Activated effector memory CD4-positive, alpha-beta T cell treated with Interleukin-2 at 50 U/mL for 16 hours (primary cell): ENCODE data around the gene IQGAP2.

Experiments used
- DNase-seq: peaks from one replicate; pipeline ENCODE4 v3.0.0-alpha.2; 2020

Gene IQGAP2

DNA sequence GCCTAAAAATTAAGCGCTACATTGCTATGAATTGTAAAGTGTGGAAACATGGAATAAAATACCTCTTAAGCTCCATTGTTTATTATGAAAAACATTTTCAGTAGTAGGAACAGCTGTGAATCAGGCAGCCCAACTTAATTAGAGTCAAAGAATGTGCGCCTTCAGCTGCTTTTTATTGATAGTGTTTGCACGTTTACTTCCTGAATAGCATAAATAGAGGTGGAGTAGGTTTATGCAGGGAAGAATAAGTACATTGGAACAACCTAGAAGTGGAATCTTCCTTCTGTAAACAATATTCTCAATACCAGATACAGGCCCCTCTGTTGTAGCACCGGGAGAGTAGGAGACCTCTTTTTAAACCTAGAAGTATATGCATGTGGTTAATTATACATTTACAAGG, 79.9 kb downstream of the IQGAP2 start:
- DNase-seq = no peak

DNA sequence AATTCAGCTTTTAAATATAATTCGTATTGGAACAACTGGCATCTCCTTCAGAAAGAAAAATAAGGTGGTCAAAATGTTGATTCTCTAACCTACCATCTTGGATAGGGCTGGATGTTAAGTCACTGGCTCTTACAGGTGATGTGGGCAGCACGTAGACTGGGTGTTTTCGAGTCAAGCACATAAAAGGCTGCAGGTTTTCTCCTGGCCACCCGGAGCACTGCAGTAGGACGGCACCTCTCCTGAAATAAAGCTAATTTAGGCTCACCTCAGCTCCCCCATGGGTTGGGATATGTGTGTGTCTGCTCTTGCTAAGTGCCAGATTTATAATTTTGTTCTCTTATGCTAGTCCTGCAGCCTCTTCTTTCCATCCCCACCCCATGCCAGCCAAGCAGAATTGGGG, 80.3 kb downstream of the IQGAP2 start:
- no peak for DNase-seq

DNA sequence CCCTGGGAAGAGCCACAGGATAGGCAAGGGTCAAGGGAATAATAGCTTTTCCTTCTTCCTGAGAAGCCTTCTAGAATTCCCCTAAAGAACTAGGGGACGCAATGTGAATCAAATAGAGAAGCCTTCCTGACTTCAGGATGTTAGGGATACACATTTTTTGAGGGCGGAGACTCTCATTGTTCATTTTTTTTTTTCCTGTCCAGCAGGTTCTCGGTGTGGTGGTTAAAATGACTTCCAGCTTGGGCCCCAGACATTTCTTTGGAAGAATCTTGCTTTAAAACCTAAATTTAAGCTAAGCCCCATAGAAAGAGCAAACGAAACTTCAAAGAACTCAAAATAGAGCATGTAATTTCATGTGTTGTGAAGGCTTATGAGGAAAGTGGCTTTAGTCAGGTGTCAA, 80.8 kb downstream of the IQGAP2 start:
- DNase-seq = no peak

DNA sequence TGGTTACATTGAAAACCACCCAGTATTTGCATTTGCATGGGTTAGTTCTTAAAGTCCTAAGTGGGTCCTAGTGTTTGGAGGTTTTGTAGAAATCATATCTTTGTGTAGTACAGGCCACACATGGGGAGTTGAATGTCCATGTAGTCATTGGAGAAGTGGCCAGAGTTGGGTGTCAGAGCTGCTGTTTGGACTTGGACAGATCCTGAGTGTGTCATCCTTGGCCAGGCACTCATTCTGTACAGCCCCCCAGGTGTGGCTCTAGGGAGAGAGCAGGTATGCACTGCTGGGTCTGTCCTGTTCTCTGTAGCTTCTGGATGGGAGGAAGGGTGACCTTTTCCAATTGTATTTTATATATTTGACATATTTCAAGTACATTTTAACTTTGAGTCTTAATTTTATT, 82.4 kb downstream of the IQGAP2 start:
- DNase-seq = no peak

DNA sequence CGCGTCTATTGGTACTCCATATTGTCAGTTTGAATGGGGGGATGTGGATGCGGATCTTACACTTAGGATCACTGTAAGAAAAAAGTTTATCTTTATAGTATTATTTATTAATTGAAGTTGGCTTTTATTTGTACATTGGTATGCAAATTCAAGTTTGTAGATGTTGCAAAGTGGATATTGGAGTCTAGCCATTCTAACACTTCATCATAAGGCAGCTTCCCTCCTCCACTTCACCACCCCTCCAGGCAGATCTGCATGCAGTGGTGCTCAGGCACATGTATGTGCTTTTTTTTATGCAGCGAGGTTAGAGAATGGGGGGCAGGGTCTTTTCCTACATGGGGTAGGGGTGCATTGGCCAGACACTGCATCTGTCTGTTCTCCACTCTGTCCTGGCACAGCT, 84.3 kb downstream of the IQGAP2 start:
- DNase-seq = no peak

DNA sequence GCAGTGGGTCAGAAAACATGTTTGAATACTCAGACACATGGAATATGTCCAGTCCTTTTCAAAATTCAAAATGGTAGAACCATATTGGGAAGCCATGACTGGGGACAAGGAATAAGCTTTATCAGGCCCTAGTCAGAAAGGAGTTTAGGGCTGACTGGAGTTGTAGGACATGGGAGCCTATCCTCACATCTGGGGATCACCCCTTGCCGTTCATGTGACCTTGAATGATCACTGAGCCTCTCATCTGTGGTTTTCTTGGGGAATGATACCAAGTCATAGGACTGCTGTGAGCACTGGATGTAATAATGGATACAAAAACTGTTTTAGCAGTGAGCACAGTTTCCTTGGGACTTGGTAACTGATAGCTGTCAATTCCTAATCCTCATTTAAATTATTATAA, 84.7 kb downstream of the IQGAP2 start:
- DNase-seq = no peak

DNA sequence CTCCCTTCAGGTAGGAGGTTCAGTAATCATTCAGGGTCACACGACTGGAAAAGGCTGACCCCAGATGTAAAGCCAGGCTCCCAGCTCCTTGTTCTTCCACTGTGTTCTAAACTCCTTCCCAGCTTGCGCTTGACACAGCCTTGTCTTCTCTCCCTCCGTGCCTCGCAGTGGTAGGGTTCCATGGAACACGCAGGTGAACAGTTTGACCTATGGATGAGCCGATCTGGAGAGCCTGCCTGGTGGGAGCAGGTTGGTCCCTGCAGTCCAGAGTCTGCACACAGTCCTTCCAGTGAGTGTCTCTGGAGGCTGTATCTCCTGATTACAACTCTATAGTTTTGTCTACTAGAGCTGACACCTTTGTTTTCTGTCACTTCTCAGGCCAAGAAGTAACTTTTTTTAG, 85.9 kb downstream of the IQGAP2 start:
- DNase-seq = no peak

DNA sequence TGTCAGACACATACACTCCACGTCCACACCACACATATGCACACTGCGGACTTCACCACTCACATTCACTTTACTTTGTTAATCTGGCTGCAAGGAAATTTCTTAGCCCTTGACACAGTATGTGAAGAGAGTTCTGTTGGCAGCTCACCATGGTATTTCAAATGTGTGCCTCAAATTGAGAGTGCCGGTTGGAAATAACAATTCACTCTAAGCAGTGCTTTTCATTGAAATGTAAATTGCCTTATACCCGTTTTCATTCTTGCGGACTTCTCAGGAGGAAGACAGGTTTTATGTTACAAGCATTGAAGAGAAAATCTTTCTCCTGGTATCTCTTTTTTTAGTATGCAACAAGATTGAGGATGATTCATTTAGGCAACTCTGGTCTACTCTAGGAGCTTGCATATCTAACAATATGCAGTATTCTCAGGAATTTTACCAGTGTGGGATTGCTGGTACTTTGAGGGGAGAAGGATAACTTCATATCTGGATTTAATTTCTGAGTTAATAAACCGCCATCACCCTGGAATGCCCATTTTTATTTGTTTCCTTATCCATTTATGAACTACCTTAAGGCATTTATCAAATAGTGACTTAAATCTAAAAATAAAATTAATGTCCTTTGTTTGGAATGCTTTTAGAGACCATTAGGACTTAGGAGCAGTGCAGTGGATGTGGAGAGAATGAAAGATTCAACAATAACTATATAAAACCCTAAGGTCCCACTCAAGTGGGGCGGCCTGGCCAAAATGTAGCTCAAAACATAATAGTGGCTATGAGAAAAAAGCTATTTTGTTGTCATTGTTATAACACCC, 87.0 kb downstream of the IQGAP2 start:
- DNase-seq = no peak

DNA sequence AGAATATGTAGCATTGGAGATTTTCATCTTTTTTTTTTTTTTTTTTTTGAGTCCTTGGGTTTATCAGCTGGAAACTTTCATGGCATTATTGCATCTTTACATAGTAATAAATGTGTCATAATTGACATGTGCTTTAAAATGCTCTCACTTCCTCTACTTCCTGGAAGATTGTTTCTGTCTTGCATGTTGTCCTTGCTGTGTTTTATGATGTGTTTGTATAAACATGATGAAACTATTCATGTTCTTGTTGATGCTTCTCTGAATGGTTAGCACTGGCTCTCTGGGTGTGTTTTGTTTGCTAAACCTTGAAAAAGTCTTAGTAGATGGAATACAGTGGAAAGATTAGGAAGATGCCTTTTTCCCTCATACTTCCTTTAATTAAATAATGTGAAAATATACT, 87.9 kb downstream of the IQGAP2 start:
- DNase-seq = no peak

DNA sequence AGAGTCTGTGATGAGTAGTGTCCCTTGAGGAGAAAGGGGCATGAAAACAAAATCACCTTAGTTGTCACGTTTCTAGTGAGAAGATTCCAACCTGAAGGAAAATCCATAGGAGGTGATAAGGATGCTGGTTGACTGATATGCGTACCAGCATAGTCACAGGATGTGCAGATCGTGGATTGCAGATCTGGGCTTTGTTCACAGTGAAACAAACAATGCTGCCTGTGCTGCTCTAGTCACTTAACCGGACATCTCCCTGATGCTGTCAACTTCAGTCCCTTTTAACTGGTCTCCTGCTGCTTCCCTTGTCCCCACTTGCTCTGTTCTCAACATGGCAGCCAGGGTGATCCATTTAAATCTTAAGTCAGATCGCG, 89.7 kb downstream of the IQGAP2 start:
- no peak for DNase-seq

DNA sequence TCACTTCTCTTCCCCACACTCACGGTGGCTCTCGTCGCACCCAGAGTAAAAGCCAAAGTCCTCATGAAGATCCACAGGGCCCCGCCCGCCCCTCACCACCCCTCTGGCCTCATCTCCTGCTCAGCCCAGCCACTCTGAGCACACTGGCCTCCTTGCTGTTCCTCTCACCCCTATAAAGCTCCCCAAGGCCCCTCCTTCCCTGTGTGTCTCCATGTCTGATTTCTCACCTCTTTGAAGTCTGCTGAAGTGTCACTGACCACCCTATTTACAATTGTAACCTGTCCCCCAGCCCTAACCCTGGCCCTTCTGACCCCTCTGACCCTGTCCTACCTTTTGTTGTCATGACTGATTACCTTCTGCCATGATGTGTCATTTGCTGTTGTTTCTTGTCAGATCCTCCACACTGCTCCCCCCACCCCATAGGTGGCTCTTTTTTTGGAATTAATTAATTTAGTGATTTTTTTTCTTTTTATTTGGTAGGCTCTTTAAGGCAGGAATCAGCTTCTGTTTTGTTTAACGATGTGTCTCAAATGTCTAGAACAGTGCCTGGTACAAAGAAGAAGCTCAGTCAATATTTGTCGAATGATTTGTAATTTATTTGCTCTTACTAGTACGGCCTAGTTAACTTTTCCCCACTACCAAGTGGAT, 90.2 kb downstream of the IQGAP2 start:
- no peak for DNase-seq

DNA sequence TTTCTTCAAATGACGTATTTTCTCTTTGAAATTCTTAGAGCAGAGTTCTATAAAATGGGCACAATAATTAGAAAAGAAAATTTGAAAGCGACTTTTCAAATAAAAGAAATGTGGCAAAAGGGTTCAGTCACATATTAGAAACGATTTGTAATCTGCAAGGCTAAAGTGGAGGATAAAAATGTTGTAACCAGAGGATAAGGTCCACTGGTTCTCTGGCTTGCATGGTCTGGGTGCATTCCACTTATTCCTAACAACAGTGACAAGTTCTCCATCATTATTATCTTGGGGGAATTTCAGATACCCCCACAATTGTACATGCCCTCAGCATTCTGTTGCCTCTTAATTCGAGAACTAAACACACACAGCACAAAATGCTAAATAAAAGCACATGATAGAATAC, 91.1 kb downstream of the IQGAP2 start:
- no peak for DNase-seq

DNA sequence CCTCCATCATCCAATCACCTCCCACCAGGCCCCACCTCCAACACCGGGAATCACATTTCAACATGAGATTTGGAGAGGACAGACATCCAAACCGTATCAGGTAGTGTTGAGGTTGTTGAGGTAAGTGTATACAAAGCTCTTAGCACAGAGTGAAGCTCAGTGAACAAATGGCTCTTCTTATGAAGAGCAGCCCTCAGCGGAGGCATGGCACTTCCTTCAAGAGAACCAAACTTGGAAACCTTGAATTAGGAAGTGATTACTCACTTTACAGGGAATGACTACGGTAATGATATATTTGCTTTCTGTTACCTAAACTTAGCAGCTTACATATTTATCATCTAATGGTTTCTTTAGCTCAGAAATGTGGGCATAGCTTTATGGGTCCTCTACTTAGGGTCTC, 92.8 kb downstream of the IQGAP2 start:
- no peak for DNase-seq

DNA sequence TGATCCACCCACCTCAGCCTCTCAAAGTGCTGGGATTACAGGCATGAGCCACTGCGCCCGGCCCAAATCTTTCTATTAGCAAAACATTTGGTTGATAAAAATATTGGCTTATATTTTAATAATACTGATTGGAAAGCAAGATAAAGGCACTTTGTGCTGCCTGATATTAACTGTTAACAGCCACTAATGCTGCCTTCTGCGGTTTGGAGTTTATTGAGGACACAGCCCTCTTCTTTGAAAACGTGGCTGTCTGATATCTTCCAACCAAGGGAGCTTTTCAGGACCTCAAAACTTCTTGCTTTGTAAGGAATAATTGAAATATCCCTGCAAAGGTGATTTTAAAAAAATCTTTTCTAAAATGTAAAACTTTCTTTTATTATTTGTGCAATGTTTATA, 94.0 kb downstream of the IQGAP2 start:
- DNase-seq = no peak

DNA sequence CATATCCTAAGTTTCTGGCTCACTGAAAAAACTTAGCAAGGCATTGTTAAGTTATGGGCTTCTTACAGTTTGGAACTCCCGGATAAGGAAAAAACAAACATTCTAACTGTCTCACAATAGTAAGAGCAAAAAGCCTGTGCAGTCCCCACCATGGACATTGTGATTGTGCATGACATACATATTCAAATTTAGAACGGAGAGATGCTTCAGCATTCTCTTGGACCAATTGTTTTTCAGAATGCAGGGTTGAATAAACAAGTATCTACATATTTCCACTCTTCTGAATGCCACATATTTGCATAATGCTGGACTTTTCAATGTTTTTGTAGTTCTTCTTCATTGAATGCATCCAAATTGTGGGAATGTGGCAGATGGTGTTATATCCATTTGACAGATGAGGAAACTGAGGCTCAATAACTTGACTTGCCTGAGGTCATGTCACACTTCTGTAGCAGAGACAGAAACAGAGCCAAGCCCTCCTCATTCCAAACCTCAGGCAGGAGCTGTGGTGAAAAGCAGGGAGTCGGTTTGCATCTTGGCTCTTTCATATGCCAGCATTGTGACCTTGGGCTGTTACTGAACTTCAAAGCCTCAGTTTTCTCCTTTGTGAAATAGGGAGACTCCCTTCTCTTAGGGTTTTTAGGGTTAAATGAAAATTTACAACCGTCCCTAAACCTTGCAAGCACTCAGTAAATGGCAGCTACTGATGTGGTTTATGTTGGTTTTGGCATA, 95.1 kb downstream of the IQGAP2 start:
- DNase-seq = no peak

DNA sequence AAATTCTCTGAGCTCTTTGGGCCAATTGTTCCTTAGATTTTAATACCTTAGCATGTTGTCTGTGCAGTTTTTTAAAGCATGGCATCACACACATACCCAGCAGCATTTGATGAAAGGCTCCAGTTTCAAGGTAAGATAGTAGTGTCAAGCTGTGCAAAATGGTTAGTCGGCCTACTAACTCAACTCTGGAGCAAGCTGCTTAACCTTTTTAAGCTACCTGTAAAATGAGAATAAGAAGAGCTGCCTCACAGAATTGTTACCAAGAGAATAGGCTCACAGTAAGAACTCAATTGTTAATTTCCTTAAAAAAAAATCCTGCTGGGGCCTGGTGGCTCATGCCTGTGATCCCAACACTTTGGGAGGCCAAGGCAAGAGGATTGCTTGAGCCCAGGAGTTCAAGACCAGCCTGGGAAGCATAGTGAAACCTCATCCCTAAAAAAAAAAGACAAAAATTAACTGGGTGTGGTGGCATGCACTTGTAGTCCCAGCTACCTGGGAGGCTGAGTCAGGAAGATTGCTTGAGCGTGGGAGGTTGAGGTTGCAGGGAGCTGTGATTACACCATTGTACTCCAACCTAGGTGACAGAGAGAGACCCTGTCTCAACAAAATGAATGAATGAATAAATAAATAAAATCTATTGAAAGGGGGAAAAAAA, 96.5 kb downstream of the IQGAP2 start:
- no peak for DNase-seq

DNA sequence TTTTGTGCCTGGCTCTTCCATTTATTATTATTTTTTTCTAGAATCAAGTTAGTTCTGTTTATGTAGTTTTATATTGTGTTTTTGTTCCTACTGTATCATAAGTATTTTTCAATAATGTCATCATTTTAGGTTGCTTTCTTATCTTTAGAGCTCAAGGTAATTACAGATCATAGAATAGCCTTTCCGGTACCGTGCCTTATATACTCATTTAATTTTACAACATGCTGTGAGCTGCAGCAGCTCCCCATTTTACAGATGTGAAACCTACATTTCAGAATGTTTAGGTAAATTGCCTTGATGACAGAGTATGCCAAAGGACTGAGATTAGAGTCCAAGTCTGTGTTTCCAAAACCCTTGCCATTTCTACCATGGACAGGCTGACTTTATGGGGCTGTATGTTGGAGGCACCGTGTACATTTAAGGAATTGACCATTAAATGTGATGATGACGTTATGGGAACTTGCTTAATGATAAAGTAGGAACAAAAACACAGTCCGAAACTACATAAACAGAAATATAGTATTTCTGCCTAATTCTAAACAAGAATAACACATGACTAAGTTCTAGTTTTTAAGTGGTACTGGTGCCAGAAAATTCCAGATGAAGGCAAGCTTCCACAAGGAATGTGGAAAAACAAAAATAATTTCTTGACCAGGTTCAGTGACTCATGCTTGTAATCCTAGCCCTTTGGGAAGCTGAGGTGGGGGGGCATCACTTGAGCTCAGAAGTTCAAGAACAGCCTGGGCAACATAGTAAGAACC, 97.7 kb downstream of the IQGAP2 start:
- no peak for DNase-seq

DNA sequence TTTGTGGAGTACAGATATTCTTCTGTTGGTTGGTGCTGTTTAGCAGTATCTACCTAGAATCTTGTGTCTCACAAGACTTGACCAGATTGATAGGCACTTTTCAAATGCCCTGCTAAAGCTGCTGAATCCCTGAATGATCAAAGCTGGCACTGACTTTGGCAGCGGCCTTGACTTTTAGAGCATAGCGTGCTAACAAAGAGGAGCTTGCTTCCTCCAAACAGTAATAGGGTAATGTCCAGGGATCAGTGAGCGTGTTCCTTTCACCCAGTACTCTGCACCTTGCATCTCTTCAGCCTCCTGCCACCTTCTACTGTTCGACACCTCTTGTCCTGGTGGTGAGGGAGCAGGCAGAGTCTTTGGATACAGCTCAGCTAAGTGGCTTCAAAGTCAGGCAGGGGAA, 100.8 kb downstream of the IQGAP2 start:
- no peak for DNase-seq

DNA sequence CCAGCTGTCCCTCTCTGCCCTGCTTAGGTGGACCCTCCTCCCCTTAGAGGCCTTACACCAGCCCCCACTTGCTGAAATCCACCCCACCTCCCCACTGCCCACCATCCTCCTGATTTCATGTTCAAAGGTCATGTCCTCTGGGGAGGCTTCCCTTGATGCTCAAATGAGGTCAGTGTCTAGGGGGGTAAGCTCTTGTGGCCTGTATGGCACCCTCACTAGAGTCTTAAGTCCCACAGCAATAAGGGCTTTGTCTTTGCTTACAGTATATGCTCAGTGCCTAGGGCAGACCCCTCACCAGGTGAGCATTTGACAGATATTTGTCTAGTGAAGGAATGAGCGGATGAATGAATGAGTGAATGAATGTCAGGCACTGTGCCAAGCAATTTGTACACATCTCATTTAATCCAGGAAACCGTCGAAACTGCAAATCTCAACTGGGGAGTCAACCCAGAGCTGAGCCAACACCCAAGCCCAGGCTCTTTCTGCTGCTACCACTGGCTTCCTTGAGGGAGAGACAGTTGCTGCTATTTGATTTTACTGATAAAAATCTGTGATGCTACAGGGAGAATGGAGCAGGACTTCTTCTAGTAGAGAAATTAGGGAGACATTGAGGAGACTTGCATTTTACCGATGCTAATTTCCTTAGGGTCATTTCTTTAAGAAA, 101.9 kb downstream of the IQGAP2 start:
- no peak for DNase-seq

DNA sequence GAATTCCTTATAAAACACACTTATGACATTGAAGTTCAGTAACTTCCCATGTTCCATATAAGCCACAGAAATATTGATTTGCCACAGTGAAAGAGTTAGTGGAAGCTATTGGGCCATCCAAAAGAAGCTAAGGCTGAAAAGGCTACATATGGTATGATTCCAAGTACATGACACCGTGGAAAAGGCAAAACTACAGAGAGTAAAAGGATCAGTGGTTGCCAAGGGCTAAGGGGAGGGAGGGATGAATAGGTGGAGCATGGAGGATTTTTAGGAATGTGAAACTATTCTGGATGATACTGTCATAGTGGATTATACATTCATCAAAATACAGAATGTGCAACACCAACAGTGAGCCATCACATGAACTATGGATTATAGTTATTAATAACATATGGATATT, 110.4 kb downstream of the IQGAP2 start:
- no peak for DNase-seq

DNA sequence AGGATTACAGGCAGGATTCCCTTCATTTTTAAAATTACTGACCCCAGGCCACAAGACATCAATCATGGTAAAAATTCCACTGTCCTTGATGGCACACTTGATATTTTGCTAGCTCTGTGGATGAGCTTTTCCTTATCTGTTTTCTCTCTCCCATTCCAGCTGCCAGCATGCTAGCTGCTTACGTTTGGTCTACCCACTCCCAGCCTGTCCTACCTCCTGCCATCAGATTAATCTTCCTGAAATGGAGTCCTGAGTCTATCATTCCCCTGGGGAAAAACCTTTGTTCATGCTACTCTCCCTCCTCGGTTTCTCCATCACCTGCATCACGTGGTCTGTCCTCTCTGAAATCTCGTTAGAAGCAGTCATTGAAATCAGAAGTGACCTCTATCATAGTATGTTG, 111.2 kb downstream of the IQGAP2 start:
- no peak for DNase-seq

DNA sequence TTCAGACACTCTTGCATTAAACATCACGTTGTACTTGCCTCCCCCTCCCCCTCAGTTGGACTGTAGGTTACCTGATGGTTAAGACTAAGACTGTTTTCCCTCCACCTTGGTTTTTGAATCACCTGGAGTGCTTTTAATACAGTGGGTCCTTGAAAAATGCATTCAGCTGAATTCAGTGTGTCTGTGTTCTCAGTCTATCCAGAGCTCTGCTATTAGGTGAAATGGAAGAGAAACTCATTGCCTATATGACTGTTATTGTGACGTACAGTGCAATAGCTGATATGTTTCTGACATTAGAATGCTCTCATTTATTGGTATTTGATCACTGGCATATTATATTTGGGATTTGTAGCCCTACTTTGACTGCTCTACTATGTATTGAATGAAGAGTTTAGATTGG, 111.6 kb downstream of the IQGAP2 start:
- no peak for DNase-seq
